Astrocyte (in vitro differentiated cells and primary cell): ENCODE measurements around the gene BCKDHB. TPM values are rescaled to one million over a fixed set of nuclear protein-coding genes. Genes with fewer than 3 reads are reported as not detected.

ENCODE experiments used
- DNase-seq: peaks from one replicate; pipeline ENCODE4 v3.0.0-alpha.2; 2010; ENCODE audit warnings: low read depth
- FAIRE-seq: peaks from 2 replicates; lab custom pipeline; 2011; peaks lifted over from hg19 to GRCh38; lab: Jason Lieb, UNC
- H2AFZ ChIP-seq: 2 replicates; pipeline ENCODE4 v1.6.0; 2012; ENCODE audit warnings: low read depth, low read length, inconsistent platforms
- H3K27ac ChIP-seq: 2 replicates; pipeline ENCODE4 v1.5.1; 2011; ENCODE audit warnings: low read depth, low read length, inconsistent platforms
- H3K27me3 ChIP-seq: 2 replicates; pipeline ENCODE4 v1.6.0; 2011; ENCODE audit warnings: low read length, inconsistent platforms; ENCODE audit not compliant: insufficient read depth
- H3K36me3 ChIP-seq: 2 replicates; pipeline ENCODE4 v1.5.1; 2011; ENCODE audit warnings: low read length, inconsistent platforms; ENCODE audit not compliant: insufficient read depth
- H3K4me1 ChIP-seq: 2 replicates; pipeline ENCODE4 v1.5.1; 2011; ENCODE audit warnings: low read length, inconsistent platforms; ENCODE audit not compliant: insufficient read depth
- H3K4me2 ChIP-seq: 2 replicates; pipeline ENCODE4 v1.6.0; 2012; ENCODE audit warnings: low read length, inconsistent platforms
- H3K4me3 ChIP-seq: 2 replicates; pipeline ENCODE4 v1.5.1; 2011; ENCODE audit warnings: low read depth, mild to moderate bottlenecking, low read length, inconsistent platforms; ENCODE audit not compliant: insufficient read depth
- H3K79me2 ChIP-seq: 2 replicates; pipeline ENCODE4 v1.6.0; 2012; ENCODE audit warnings: mild to moderate bottlenecking, low read length, inconsistent platforms; ENCODE audit not compliant: insufficient read depth
- H3K9ac ChIP-seq: 2 replicates; pipeline ENCODE4 v1.6.0; 2012; ENCODE audit warnings: mild to moderate bottlenecking, low read length, inconsistent platforms
- H3K9me3 ChIP-seq: 2 replicates; pipeline ENCODE4 v1.5.1; 2012; ENCODE audit warnings: low read depth, mild to moderate bottlenecking, low read length, inconsistent platforms; ENCODE audit not compliant: insufficient read depth
- H4K20me1 ChIP-seq: 2 replicates; pipeline ENCODE4 v1.6.0; 2012; ENCODE audit warnings: low read length, inconsistent platforms; ENCODE audit not compliant: insufficient read depth
- H3K27ac Mint-ChIP-seq: one replicate; pipeline ENCODE4 v1.8.0; 2021; ENCODE audit warnings: mild to moderate bottlenecking, mixed read lengths; ENCODE audit not compliant: unreplicated experiment
- H3K27me3 Mint-ChIP-seq: one replicate; pipeline ENCODE4 v1.8.0; 2021; ENCODE audit warnings: low read depth, mixed read lengths; ENCODE audit not compliant: unreplicated experiment
- H3K36me3 Mint-ChIP-seq: one replicate; pipeline ENCODE4 v1.8.0; 2021; ENCODE audit warnings: low read depth, mixed read lengths; ENCODE audit not compliant: unreplicated experiment
- H3K4me1 Mint-ChIP-seq: one replicate; pipeline ENCODE4 v1.8.0; 2021; ENCODE audit warnings: low read depth, mixed read lengths; ENCODE audit not compliant: unreplicated experiment
- H3K4me3 Mint-ChIP-seq: one replicate; pipeline ENCODE4 v1.8.0; 2021; ENCODE audit warnings: mild to moderate bottlenecking, moderate library complexity, mixed read lengths; ENCODE audit not compliant: unreplicated experiment
- H3K9me3 Mint-ChIP-seq: one replicate; pipeline ENCODE4 v1.8.0; 2021; ENCODE audit warnings: mild to moderate bottlenecking, mixed read lengths; ENCODE audit not compliant: unreplicated experiment
- CTCF ChIP-seq: IDR thresholded peaks from 2 replicates; pipeline ENCODE4 v1.5.1; 2011; ENCODE audit warnings: low read depth, mild to moderate bottlenecking, inconsistent platforms, low read length, moderate library complexity; ENCODE audit not compliant: insufficient read depth
- EZH2 ChIP-seq: IDR thresholded peaks from 2 replicates; pipeline ENCODE4 v1.6.1; 2012; ENCODE audit warnings: mild to moderate bottlenecking, low read length, inconsistent platforms; ENCODE audit not compliant: insufficient read depth
- total RNA-seq: library from RNA; stranded (reverse); gene quantifications from 2 replicates; pipeline ENCODE4 v1.2.1, GENCODE V29; 2021

BCKDHB gene
- total RNA-seq, 1 donor from 2014 or later, result 18.4 TPM

DNA sequence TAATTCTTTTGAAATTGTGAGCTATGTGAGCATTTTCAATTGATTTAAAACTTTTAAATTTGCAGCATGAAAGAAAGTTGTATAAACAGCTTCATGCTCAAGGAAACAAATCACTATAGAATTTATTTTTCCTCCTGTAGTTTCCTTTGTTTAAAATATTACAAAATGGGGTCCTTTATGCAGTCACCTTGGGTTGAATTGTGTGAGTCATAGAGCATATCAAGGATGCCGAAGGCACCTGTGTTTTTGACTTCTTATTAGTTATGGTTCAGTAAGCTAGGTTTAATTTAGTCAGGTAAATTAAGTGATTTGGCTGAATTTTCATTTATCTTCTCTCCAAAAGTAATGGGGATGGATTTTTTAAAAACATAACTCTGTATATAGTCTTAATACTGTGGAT lies 96.8 kb downstream of the BCKDHB start:
- no peaks in the 10 kb centered on the region for H4K20me1 ChIP-seq
- no peaks in the 10 kb centered on the region for H3K4me1 ChIP-seq
- no peak overlapping the region for H3K4me3 ChIP-seq
- H2AFZ ChIP-seq, result no peak overlapping the region
- H3K4me2 ChIP-seq, result no peak overlapping the region
- no peaks in the 10 kb centered on the region for H3K36me3 Mint-ChIP-seq
- no peaks in the 10 kb centered on the region for H3K27me3 ChIP-seq
- TF ChIP-seq CTCF (no peak), EZH2 (no peak)
- H3K9me3 Mint-ChIP-seq, result no peaks in the 10 kb centered on the region
- H3K27me3 Mint-ChIP-seq, result no peaks in the 10 kb centered on the region
- no peak overlapping the region for H3K27ac Mint-ChIP-seq
- H3K79me2 ChIP-seq, result no peaks in the 10 kb centered on the region
- no peak overlapping the region for H3K27ac ChIP-seq
- no peaks in the 10 kb centered on the region for H3K36me3 ChIP-seq
- DNase-seq, result no peak
- no peaks in the 10 kb centered on the region for H3K4me1 Mint-ChIP-seq
- FAIRE-seq, result no peak
- no peak overlapping the region for H3K9ac ChIP-seq
- H3K4me3 Mint-ChIP-seq, result no peak overlapping the region
- H3K9me3 ChIP-seq, result no peaks in the 10 kb centered on the region

- Histone ChIP-seq H3K9me3 (no peaks in the 10 kb centered on the region), H3K4me1 (no peaks in the 10 kb centered on the region), H3K27me3 (no peaks in the 10 kb centered on the region), H3K9ac (no peak overlapping the region), H3K27ac (no peak overlapping the region), H3K79me2 (no peaks in the 10 kb centered on the region), H3K4me2 (no peak overlapping the region), H4K20me1 (no peaks in the 10 kb centered on the region), H3K36me3 (no peaks in the 10 kb centered on the region), H3K4me3 (no peak overlapping the region), H2AFZ (no peak overlapping the region)
- no peak for FAIRE-seq
- Mint-ChIP-seq H3K27me3 (no peaks in the 10 kb centered on the region), H3K9me3 (no peaks in the 10 kb centered on the region), H3K4me1 (peaks cover 3% of the 10 kb centered on the region), H3K27ac (no peak overlapping the region), H3K36me3 (no peaks in the 10 kb centered on the region), H3K4me3 (no peak overlapping the region)
- TF ChIP-seq EZH2 (no peak), CTCF (no peak)
- no peak for DNase-seq
Observed at GRCh38 chr6:80205404-80205803, 98.9 kb downstream of the BCKDHB start.

DNA sequence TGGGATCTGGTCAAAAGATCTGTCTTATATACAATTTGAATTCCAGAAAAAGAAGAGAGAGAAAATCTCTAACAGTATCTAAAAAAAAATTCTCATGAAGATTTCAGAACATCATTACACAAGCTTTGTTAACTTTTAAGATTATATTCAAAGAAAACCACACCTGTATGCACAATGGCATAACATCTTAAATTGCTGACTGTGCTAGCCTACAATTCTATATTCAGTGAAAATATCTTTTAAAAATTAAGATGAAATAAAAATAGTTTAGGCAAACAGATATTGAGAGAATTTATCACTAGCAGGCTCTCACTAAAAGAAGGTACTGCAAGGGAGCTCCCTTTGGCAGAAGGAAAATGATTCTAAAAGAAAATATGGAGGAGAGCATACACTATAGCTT lies 100.3 kb downstream of the BCKDHB start:
- H3K9me3 ChIP-seq, result no peaks in the 10 kb centered on the region
- no peaks in the 10 kb centered on the region for H3K9me3 Mint-ChIP-seq
- no peak overlapping the region for H2AFZ ChIP-seq
- no peaks in the 10 kb centered on the region for H3K4me1 ChIP-seq
- no peaks in the 10 kb centered on the region for H3K27me3 Mint-ChIP-seq
- H3K9ac ChIP-seq, result no peak overlapping the region
- H3K4me3 ChIP-seq, result no peak overlapping the region
- peaks cover 16% of the 10 kb centered on the region for H3K4me1 Mint-ChIP-seq
- no peak overlapping the region for H3K4me3 Mint-ChIP-seq
- DNase-seq (no peak), FAIRE-seq (no peak)
- H3K27me3 ChIP-seq, result no peaks in the 10 kb centered on the region
- no peaks in the 10 kb centered on the region for H4K20me1 ChIP-seq
- TF ChIP-seq EZH2 (no peak), CTCF (no peak)
- H3K27ac Mint-ChIP-seq, result no peak overlapping the region
- H3K36me3 ChIP-seq, result no peaks in the 10 kb centered on the region
- no peaks in the 10 kb centered on the region for H3K79me2 ChIP-seq
- H3K27ac ChIP-seq, result no peak overlapping the region
- H3K36me3 Mint-ChIP-seq, result no peaks in the 10 kb centered on the region
- no peak overlapping the region for H3K4me2 ChIP-seq
